Ramos (cell line): ENCODE results near the gene YIPF6.
"Not testable (repeated sequence)": the region's sequence is repeated elsewhere in the genome, so short reads cannot be mapped to it uniquely, and the experiment has no call there.

ENCODE experiments used
- in situ Hi-C: fragments of 300-500 bp; cut with MboI; formaldehyde crosslinking; loops from one replicate; pipeline ENCODE4 v1.14.3; 2022; ENCODE audit warnings: low sequenced_read_pairs; ENCODE audit not compliant: unreplicated experiment

The YIPF6 gene

GRCh38 chrX:68498508-68499379, at the start of gene YIPF6:
YIPF6 (plus strand) TSS chrX:68499051; CDS start chrX:68499067, 16 bp downstream.
- in situ Hi-C loops: no loop called here

GRCh38 chrX:68451720-68452119, 47.1 kb upstream of the YIPF6 start:
- in situ Hi-C loops: no loop called here

DNA sequence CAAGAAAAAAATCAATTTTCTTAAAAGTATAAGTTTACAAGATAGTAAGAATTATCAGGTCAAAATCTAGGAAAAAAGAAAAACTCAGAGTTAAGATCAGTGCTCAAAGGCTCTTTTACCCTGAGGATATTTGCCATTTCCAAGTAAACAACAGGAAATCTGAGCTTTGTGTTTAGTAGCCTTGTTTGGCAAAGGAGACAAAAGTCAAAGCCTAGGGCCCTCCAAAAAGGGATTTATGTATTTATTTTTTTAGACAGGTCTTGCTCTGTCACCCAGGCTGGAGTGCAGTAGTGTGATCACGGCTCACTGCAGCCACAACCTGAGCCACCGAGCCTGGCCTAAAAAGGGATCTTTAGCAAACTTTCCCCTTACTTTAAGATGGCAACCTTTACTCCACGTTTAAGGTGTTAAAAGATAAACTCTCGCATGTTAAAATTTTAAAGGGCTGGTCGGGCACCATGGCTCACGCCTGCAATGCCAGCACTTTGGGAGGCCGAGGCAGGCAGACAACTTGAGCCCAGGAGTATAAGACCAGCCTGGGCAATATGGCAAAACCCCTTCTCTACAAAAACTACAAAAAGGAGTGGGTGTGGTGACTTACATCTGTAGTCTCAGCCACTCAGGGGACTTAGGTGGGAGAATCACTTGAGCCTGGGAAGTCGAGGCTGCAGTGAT, 44.2 kb upstream of the YIPF6 start:
- in situ Hi-C loops: no loop called here

DNA sequence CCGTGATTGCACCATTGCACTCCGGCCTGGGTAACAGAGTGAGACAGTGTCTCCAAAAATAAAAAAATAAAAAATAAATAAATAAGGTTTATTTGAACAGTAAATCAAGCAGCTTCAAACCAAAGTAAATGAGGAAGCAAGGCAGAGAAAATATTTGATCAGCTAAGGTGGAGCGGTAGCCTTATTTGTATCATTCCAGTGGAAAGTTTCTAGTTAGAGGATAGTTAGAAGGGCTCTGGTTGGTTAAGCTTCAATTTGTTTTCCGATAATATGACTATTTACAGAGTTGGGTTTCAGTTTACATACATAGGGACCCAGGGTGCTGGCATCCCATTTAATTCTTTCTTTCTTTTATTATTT, 43.7 kb upstream of the YIPF6 start:
- in situ Hi-C loops: no loop called here

GRCh38 chrX:68461093-68461492, 37.8 kb upstream of the YIPF6 start:
- in situ Hi-C loops: no loop called here

GRCh38 chrX:68461576-68461975, 37.3 kb upstream of the YIPF6 start:
- in situ Hi-C loops: no loop called here

DNA sequence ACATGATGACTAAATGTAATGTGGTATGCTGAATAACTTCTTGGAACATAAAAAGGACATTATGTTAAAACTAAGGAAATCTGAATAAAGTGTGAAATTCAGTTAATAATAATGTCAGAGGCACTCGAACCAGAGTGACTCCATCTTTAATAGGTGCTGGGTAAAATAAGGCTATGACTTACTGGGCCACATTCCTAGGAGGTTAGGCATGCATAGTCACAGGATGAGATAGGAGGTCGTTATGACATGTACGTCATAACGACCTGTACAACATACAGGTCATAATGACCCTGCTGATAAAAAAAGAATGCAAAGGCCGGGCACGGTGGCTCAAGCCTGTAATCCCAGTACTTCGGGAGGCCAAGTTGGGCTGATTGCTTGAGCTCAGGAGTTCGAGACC, 36.7 kb upstream of the YIPF6 start:
- in situ Hi-C loops: no loop called here

DNA sequence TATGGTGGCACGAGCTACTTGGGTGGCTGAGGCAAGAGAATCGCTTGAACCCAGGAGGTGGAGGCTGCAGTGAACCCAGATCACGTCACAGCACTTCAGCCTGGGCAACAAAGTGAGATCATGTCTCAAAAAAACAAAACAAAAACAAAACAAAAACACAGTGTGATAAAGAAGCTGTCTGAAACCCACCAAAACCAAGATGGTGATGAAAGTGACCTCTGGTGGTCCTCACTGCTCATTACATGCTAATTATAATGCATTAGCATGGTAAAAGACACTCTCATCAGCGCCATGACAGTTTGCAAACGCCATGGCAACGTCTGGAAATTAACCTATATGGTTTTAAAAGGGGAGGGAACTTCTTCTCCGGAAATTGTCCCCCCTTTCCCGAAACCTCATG, 36.2 kb upstream of the YIPF6 start:
- in situ Hi-C loops: no loop called here

GRCh38 chrX:68463880-68464279, 35.0 kb upstream of the YIPF6 start:
- in situ Hi-C loops: no loop called here

- in situ Hi-C loops: no loop called here
Observed at GRCh38 chrX:68464796-68465195, 34.1 kb upstream of the YIPF6 start.

GRCh38 chrX:68480969-68481368, 17.9 kb upstream of the YIPF6 start:
- in situ Hi-C loops: no loop called here

DNA sequence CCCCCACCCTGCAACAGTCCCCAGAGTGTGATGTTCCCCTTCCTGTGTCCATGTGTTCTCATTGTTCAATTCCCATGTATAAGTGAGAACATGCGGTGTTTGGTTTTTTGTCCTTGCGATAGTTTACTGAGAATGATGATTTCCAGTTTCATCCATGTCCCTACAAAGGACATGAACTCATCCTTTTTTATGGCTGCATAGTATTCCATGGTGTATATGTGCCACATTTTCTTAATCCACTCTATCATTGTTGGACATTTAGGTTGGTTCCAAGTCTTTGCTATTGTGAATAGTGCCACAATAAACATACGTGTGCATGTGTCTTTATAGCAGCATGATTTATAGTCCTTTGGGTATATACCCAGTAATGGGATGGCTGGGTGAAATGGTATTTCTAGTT, 12.7 kb upstream of the YIPF6 start:
- in situ Hi-C loops: not testable (repeated sequence)

DNA sequence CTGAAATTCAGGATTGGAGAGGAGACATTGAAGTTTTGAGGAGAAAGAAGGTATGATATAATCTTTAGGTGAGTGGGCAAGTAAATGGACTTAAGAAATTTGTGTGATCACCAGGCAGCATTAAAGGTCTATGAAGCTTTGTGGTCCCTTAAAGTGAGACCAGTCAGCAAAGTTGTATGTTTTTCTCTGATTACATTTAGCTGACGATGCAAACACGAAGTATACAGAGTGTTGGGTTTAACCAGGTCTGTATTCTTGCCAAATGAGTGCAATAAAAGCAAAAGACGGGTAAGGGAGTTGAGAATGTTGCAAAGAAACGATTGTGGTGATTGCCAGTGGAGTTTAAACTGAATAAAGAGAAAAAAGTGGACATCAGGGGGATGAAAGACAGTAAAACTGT, 11.6 kb upstream of the YIPF6 start:
- in situ Hi-C loops: no loop called here

DNA sequence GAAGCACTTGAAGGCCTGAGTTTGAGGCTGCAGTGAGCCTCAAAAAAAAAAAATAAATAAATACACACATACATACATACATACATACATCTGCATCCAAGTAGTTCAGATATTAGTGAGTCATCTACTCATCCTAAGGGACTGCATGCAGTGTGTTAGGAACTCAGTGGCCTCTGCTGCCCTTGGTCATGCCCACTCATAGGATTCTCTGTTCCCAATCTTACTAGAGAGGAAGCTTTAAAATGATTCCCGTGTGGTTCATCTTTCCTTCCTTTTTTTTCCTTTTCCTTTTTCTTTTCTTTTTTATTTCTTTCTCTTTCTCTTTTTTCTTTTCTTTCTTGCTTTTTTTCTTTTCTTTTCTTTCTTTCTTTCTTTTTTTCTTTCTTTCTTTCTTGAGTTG, 10.9 kb upstream of the YIPF6 start:
- in situ Hi-C loops: no loop called here

DNA sequence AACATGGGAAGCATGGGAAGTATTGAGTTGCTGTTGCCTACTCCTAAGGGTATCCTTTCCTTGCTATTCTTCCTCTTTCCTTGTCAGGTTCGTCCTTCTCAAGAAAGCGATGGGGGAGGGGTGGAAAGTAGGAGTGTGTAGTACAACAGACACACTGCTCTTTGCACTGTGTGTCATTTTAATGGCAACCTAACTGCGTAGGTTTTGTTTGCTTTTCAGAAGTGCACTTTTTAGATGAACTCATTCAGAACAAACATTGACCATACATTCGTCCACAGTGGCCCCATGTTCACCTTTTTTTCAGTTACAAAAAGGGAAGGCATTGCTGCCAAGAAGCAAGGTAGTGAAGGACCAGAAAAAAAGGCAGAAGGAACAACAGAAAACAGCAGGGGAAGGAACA, 10.2 kb upstream of the YIPF6 start:
- in situ Hi-C loops: no loop called here

DNA sequence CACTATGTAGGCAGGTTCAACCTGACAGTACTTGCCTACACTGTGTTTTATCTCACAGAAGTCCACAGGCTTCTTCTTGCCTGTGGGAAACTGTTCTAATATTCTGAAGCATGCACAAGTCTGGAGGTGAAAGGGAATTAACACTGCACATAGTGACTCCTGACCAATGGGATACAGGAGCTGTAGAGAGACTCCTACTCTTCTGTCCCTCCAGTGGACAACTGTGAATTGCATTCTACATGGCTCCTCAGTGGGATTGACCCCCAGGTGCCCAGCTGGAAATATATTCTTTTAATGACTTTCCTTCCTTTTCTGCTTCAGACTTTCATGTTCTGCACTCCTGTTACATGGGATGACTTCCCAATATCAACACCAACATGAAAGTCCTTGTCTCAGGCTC, 8.2 kb upstream of the YIPF6 start:
- in situ Hi-C loops: no loop called here

DNA sequence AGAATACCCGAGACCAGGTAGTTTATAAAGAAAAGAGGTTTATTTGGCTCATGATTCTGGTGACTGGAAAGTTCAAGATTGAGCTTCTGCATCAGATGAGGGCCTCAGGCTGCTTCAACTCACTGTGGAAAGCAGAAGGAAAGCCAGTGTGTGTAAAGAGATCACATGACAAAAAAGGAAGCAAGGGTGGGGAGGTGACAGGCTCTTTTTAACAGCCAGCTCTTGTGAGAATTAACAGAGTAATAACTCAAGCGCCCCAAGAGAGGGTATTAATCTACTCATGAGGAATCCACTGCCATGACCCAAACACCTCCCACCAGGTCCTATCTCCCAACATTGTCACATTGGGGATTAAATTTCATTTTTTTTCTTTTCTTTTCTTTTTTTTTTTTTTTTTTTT, 6.3 kb upstream of the YIPF6 start:
- in situ Hi-C loops: no loop called here

DNA sequence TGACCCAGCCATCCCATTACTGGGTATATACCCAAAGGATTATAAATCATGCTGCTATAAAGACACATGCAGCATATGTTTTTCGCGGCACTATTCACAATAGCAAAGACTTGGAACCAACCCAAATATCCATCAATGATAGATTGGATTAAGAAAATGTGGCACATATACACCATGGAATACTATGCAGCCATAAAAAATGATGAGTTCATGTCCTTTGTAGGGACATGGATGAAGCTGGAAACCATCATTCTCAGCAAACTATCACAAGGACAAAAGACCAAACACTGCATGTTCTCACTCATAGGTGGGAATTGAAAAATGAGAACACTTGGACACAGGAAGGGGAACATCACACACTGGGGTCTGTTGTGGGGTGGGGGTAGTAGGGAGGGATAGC, 5.1 kb upstream of the YIPF6 start:
- in situ Hi-C loops: not testable (repeated sequence)

- in situ Hi-C loops: no loop called here
Observed at GRCh38 chrX:68498044-68498507, 775 bp upstream of the YIPF6 start.

DNA sequence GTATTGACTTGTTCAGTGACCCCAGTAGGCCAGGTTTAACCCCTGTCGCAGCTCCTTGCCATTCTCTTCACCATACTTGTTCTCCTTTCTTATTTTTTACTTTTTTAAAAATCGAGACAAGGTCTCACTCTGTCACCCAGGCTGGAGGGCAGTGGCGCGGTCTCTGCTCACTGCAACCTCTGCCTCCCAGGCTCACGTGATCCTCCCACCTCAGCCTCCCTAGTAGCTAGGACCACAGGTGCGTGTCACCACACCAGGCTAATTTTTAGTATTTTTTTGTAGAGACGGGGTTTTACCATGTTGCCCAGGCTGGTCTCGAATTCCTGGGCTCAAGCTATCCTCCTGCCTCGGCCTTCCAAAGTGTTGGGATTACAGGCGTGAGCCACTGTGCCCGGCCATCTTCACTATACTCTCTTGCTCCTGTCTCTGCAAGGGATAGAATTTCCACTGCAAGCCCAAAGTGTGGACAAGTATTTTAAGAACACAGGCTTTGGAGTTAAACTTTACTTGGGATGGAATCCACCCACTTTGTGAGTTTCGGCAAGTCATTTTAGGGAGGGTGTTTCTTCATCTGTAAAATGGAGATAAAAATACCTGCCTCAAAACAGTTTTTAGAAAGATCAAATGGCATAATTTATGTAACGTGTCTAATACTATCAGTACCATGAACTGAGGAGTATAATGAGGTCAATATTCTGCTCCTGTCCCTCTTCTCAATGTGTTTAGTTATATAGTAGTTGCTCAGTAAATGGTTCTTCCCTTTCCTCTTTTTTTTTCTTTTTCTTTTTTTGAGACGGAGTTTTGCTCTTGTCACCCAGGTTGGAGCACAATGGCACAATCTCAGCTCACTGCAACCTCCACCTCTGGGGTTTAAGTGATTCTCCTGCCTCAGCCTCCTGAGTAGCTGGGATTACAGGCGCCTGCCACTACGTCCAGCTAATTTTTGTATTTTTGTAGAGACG, 973 bp downstream of the YIPF6 start:
- in situ Hi-C loops: no loop called here
